Central memory CD8-positive, alpha-beta T cell (primary cell): ENCODE data around the gene ZNF829.

ENCODE experiments used
- ATAC-seq: fragments of 150-1000 bp; cut with Tn5 transposase; replicated peaks from 2 replicates; pipeline ENCODE4 v1.10.0; 2022; ENCODE audit warnings: mild to moderate bottlenecking, moderate FRiP score, moderate number of reproducible peaks; ENCODE audit not compliant: poor library complexity, severe bottlenecking; ENCODE audit errors: extremely low read depth
- DNase-seq, 2 donors: peaks; one replicate each; pipeline ENCODE4 v3.0.0; 2021; ENCODE audit warnings: low spot score in 2 of 2
- H3K27ac Mint-ChIP-seq: one replicate; pipeline ENCODE4 v1.8.0; 2022; ENCODE audit warnings: low read depth, mild to moderate bottlenecking, moderate library complexity, mixed read lengths
- H3K27me3 Mint-ChIP-seq: one replicate; pipeline ENCODE4 v1.8.0; 2022; ENCODE audit warnings: mixed read lengths
- H3K36me3 Mint-ChIP-seq: one replicate; pipeline ENCODE4 v1.8.0; 2022; ENCODE audit warnings: mild to moderate bottlenecking, moderate library complexity, mixed read lengths; ENCODE audit not compliant: insufficient read depth
- H3K4me1 Mint-ChIP-seq: one replicate; pipeline ENCODE4 v1.8.0; 2022; ENCODE audit warnings: mixed read lengths
- H3K4me3 Mint-ChIP-seq: one replicate; pipeline ENCODE4 v1.8.0; 2022; ENCODE audit warnings: mild to moderate bottlenecking, moderate library complexity, mixed read lengths
- H3K9me3 Mint-ChIP-seq: one replicate; pipeline ENCODE4 v1.8.0; 2022; ENCODE audit warnings: mixed read lengths

The ZNF829 gene

DNA sequence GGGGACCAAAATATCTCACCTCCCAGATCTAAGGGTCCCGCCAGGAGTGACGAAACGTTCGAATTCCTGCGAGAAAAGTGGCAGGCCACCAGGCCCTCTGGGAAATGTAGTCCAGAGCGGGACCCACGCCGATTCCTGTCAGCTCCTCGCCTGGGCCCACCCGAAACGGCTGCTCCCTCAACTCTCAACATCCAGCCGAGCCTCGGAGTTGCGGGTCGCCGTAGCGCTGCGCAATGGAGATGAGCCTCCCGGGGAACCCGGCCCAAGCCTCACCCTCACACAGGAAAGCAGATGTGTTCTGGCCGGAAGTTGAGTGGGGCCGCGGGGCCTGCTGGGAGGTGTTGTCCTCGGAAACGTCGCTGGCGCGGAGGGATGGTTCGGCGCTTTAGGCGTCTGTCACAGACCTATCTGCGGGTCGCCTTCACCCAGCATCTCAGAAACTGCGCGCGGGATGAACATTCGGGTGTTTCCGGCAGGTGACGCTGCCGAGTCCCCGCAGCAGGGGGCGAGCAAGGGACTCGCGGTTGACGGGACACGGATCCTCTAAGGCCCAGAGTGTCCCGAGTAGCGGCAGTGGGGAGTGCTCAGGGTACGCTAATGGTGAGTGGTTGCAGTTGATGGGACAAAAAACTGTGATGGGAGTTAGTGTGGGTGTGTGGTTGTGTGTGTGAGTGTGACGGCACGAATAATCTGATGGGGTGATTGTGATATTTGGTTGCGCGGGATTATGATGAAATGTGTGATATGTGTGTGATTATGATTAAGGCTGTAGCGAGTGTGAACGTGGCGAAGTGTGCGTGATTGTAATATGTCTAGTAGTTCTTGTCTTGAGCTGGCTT, at the start of gene ZNF829, which contains the start of gene ZNF568:
ZNF829 (minus strand) TSS at position 300 of the 839 bp plus-strand sequence. CDS start 1,124 bp downstream, outside the sequence.
ZNF568 (plus strand) TSS at position 341 of the 839 bp plus-strand sequence. CDS start 6,439 bp downstream, outside the sequence.
- peak within 1 kb of the TSS; percentile 88 for H3K4me3 Mint-ChIP-seq
- peaks cover 12% of the 10 kb centered on the region for H3K36me3 Mint-ChIP-seq
- H3K27ac Mint-ChIP-seq = peak within 1 kb of the TSS; percentile 90
- ATAC-seq (peak; percentile 99), DNase-seq (peak; percentile 84 to 94)
- H3K9me3 Mint-ChIP-seq = no peaks in the 10 kb centered on the region
- H3K27me3 Mint-ChIP-seq = no peaks in the 10 kb centered on the region
- peaks cover 28% of the 10 kb centered on the region for H3K4me1 Mint-ChIP-seq

DNA sequence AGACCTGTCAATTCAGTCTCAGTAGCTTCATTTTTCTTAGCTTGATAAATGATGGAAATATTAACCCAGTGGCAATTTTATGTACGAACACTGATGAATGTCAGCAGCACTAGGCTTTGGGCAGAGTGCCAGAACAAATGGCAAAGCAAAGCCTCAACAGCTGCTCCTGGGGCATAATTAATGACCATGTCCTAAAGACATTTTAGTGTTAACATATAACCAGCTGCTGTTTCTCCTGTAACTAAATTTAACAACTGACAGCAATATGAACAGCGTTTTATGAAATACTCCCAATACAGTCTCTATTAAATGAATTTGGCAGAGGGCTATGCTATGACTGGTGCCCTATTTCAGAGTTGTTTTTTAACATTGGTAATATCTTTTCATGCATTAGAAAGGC, 47.2 kb upstream of the ZNF829 start:
- no peak for ATAC-seq
- DNase-seq = no peak
- H3K4me3 Mint-ChIP-seq = no peak overlapping the region
- H3K9me3 Mint-ChIP-seq = peaks cover 12% of the 10 kb centered on the region
- H3K27ac Mint-ChIP-seq = no peak overlapping the region
- no peaks in the 10 kb centered on the region for H3K4me1 Mint-ChIP-seq
- H3K36me3 Mint-ChIP-seq = peaks cover 2% of the 10 kb centered on the region
- no peaks in the 10 kb centered on the region for H3K27me3 Mint-ChIP-seq

- H3K4me3 Mint-ChIP-seq = no peak overlapping the region
- DNase-seq = no peak
- peaks cover 2% of the 10 kb centered on the region for H3K36me3 Mint-ChIP-seq
- ATAC-seq = no peak
- no peak overlapping the region for H3K27ac Mint-ChIP-seq
- H3K27me3 Mint-ChIP-seq = no peaks in the 10 kb centered on the region
- no peaks in the 10 kb centered on the region for H3K4me1 Mint-ChIP-seq
- peaks cover 17% of the 10 kb centered on the region for H3K9me3 Mint-ChIP-seq
Observed at GRCh38 chr19:36962346-36962745, 46.3 kb upstream of the ZNF829 start.

- no peak overlapping the region for H3K4me3 Mint-ChIP-seq
- H3K27me3 Mint-ChIP-seq = no peaks in the 10 kb centered on the region
- H3K27ac Mint-ChIP-seq = no peak overlapping the region
- H3K9me3 Mint-ChIP-seq = peaks cover 24% of the 10 kb centered on the region
- ATAC-seq (no peak), DNase-seq (no peak)
- H3K36me3 Mint-ChIP-seq = peaks cover 14% of the 10 kb centered on the region
- no peaks in the 10 kb centered on the region for H3K4me1 Mint-ChIP-seq
Observed at GRCh38 chr19:36950335-36951119, 34.4 kb upstream of the ZNF829 start.

DNA sequence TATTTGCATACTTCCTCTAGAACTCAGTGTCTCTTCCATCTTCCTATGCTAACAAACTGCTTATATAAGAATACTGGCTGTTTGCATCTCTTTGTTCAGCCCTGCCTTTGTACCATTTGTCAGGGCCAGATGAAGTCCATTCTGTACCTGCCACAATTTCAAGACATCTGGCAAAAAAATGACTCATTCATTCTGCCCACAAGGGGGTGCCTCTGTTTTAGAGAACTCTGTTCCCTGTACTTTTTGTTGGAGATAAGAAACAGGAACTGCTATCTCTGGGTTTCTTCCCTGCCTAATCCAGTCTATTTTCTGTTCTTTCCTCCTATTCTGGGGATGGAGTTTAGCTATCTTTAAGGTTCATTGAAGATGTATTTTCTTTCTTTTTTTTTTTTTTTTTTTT, 23.1 kb upstream of the ZNF829 start:
- H3K4me1 Mint-ChIP-seq = no peaks in the 10 kb centered on the region
- H3K36me3 Mint-ChIP-seq = peaks cover 29% of the 10 kb centered on the region
- H3K4me3 Mint-ChIP-seq = no peak overlapping the region
- H3K27ac Mint-ChIP-seq = no peak overlapping the region
- no peaks in the 10 kb centered on the region for H3K27me3 Mint-ChIP-seq
- DNase-seq = no peak
- no peak for ATAC-seq
- H3K9me3 Mint-ChIP-seq = peaks cover 24% of the 10 kb centered on the region

DNA sequence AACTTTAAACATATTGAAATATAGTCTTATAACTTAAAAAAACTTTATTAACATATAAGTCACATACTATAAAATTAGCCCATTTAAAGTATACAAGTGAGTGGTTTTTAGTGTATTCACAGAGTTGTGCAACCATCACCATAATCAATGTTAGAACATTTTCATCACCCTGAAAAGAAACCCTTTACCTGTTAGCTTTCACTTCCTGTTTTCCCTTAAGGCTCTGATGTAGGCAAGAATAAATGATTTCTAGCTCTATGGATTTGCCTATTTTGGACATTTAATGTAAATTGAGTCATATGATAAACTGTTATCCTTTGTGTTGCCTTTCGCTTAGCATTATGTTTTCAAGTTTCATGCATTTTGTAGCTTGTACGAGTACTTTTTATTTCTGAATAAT, 15.6 kb upstream of the ZNF829 start:
- no peaks in the 10 kb centered on the region for H3K4me1 Mint-ChIP-seq
- H3K4me3 Mint-ChIP-seq = no peak overlapping the region
- no peak for ATAC-seq
- DNase-seq = no peak
- no peaks in the 10 kb centered on the region for H3K27me3 Mint-ChIP-seq
- peaks cover 2% of the 10 kb centered on the region for H3K36me3 Mint-ChIP-seq
- H3K27ac Mint-ChIP-seq = no peak overlapping the region
- no peaks in the 10 kb centered on the region for H3K9me3 Mint-ChIP-seq

DNA sequence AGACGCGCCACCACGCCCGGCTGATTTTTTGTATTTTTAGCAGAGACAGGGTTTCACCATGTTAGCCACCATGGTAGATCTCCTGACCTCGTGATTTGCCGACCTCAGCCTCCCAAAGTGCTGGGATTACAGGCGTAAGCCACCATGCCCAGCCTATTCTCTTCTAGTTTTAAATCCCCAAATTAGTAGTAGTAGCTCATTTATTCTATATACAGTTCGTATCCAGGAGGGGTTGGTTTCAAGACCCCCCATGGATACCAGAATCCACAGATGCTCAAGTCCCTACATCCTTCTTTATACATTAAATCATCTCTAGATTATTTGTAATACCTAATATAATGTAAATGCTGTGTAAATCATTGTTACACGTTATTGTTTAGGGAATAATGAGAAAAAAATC, 2.0 kb upstream of the ZNF829 start:
- Mint-ChIP-seq H3K4me3 (peak overlapping the region; percentile 88), H3K27ac (no peak overlapping the region), H3K36me3 (peaks cover 12% of the 10 kb centered on the region), H3K9me3 (no peaks in the 10 kb centered on the region), H3K4me1 (peaks cover 28% of the 10 kb centered on the region), H3K27me3 (no peaks in the 10 kb centered on the region)
- ATAC-seq (no peak), DNase-seq (no peak)

- Mint-ChIP-seq H3K27ac (peak overlapping the region; percentile 90), H3K36me3 (peaks cover 12% of the 10 kb centered on the region), H3K27me3 (no peaks in the 10 kb centered on the region), H3K4me1 (peaks cover 28% of the 10 kb centered on the region), H3K4me3 (peak overlapping the region; percentile 88), H3K9me3 (no peaks in the 10 kb centered on the region)
- ATAC-seq = no peak
- no peak for DNase-seq
Observed at GRCh38 chr19:36916991-36917390, 900 bp upstream of the ZNF829 start.

- Mint-ChIP-seq H3K4me1 (no peaks in the 10 kb centered on the region), H3K9me3 (peaks cover 45% of the 10 kb centered on the region), H3K4me3 (no peak overlapping the region), H3K36me3 (peaks cover 17% of the 10 kb centered on the region), H3K27ac (no peak overlapping the region), H3K27me3 (no peaks in the 10 kb centered on the region)
- ATAC-seq (no peak), DNase-seq (no peak)
Observed at GRCh38 chr19:36898422-36898821, 17.7 kb downstream of the ZNF829 start.

DNA sequence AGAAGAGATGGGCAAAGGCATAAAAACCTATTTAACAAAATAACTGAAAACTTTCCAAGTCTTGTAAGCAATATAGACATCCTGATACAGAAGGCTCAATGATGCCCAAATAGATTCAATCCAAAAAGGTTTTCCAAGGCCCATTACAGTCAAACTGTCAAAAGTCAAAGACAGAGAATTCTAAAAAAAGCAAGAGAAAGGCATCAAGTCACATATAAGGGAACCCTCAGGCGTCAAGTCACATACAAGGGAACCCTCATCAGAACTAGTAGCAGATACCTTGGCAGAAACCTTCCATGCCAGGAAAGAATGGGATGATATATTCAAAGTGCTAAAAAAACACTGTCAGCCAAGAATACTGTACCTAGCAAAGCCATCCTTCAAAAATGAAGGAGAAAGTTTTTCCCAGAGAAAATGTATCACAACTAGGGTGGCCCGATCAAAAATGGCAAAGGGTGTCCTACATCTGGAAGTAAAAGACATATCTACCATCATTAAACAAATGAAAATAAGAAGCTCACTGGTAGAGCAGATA, 21.2 kb downstream of the ZNF829 start:
- no peaks in the 10 kb centered on the region for H3K27me3 Mint-ChIP-seq
- H3K4me3 Mint-ChIP-seq = no peak overlapping the region
- no peaks in the 10 kb centered on the region for H3K4me1 Mint-ChIP-seq
- DNase-seq = no peak
- H3K9me3 Mint-ChIP-seq = peaks cover 56% of the 10 kb centered on the region
- no peak overlapping the region for H3K27ac Mint-ChIP-seq
- ATAC-seq = no peak
- H3K36me3 Mint-ChIP-seq = peaks cover 28% of the 10 kb centered on the region

DNA sequence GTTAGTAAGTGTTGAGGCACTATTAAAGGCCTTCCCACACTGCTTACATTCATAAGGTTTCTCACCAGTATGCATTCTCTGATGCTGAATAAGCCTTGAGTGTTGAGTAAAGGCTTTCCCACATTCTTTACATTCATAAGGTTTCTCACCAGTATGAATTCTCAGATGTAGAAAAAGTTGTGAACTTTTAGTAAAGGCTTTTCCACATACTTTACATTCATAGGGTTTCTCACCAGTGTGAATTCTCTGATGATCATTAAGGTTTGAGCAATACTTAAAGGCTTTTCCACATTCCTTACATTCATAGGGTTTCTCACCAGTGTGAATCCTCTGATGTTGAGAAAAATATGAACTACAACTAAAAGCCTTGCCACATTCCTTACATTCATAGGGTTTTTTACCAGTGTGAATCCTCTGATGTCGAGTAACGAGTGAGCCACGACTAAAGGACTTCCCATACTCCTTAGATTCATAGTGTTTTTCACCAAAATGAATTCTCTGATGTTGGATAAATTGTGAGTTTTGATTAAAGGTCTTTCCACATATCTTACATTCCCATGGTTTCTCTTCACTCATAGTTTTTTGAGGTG, 24.2 kb downstream of the ZNF829 start:
- H3K27ac Mint-ChIP-seq = no peak overlapping the region
- H3K4me1 Mint-ChIP-seq = no peaks in the 10 kb centered on the region
- DNase-seq (no peak), ATAC-seq (no peak)
- H3K36me3 Mint-ChIP-seq = peaks cover 27% of the 10 kb centered on the region
- no peak overlapping the region for H3K4me3 Mint-ChIP-seq
- H3K27me3 Mint-ChIP-seq = no peaks in the 10 kb centered on the region
- H3K9me3 Mint-ChIP-seq = peaks cover 45% of the 10 kb centered on the region
